Ovary (tissue), 9 donors: ENCODE results near the gene SPACA5. TPM values are rescaled to one million over a fixed set of nuclear protein-coding genes. Genes with fewer than 3 reads are reported as not detected.
"Not testable (repeated sequence)": the region's sequence is repeated elsewhere in the genome, so short reads cannot be mapped to it uniquely, and the experiment has no call there.

Experiments
- DNase-seq, 5 donors: peaks; one replicate each; pipeline ENCODE4 v3.0.0-alpha.2; 2019 to 2020
- H3K27ac ChIP-seq, 2 donors: fragments of 200-600 bp; one replicate each; pipeline versions ENCODE4 v1.5.1 to v1.8.0; 2019 to 2022
- H3K27me3 ChIP-seq: fragments of 200-600 bp; one replicate; pipeline ENCODE4 v1.8.0; 2022
- H3K36me3 ChIP-seq: fragments of 200-600 bp; sonication (generic); one replicate; pipeline ENCODE4 v1.5.1; 2019
- H3K4me1 ChIP-seq: one replicate; pipeline ENCODE4 v1.8.1; 2013; ENCODE audit warnings: mild to moderate bottlenecking, moderate library complexity; ENCODE audit not compliant: insufficient read depth
- H3K4me3 ChIP-seq: fragments of 200-600 bp; sonication (generic); one replicate; pipeline ENCODE4 v1.5.1; 2017
- H3K9me3 ChIP-seq, 2 donors: fragments of 200-600 bp in 1 of 2; sonication (generic) in 1 of 2; one replicate each; pipeline versions ENCODE4 v1.5.1 to v1.8.1; 2013 to 2019; ENCODE audit warnings: mild to moderate bottlenecking in 1 of 2, moderate library complexity in 1 of 2
- CTCF ChIP-seq, 3 donors: fragments of 450-650 bp in 2 of 3; fragments of 200-600 bp in 1 of 3; IDR thresholded peaks; one replicate each; pipeline versions ENCODE4 v1.5.1 to v1.8.0; 2016 to 2022; ENCODE audit warnings: antibody characterized with exemption in 3 of 3, mild to moderate bottlenecking in 1 of 3
- EP300 ChIP-seq: sonication (generic); formaldehyde crosslinking; IDR thresholded peaks from one replicate; pipeline ENCODE4 v1.6.1; 2017; ENCODE audit warnings: antibody characterized with exemption
- POLR2A ChIP-seq: fragments of 450-650 bp; IDR thresholded peaks from one replicate; pipeline ENCODE4 v1.6.1; 2017; ENCODE audit warnings: antibody characterized with exemption, mild to moderate bottlenecking, moderate library complexity
- WGBS, 3 donors: extraction: QIAGEN DNeasy Blood & Tissue Kit in 1 of 3; methylation state at CpG; one replicate each; pipeline versions ENCODE4 v1.1.5 to v1.1.7; 2013 to 2017; 5-methylcytosine and 5-hydroxymethylcytosine counted together
- intact Hi-C, 4 donors: fragments of 100-400 bp; cut with DNase I; formaldehyde crosslinking; loops; one replicate each; pipeline versions ENCODE4 v1.11.0 to v1.15.1; 2022 to 2023
- polyA plus RNA-seq, 2 donors: library from polyadenylated mRNA; stranded (reverse); fragments of 200-250 nt in 1 of 2; fragments of 350-450 nt in 1 of 2; fragmentation: Illumina TruSeq in 1 of 2; extraction: RNeasy Lipid Tissue Mini Kit (QIAGEN cat#74804) in 1 of 2; gene quantifications; one replicate each; pipeline ENCODE4 v1.2.3, GENCODE V29; 2013 to 2014
- total RNA-seq, 7 donors: library from RNA; depleted of rRNA in 2 of 7; stranded (reverse); fragments of >200 nt in 2 of 7; fragmentation: NEBNext Ultra II Directional in 3 of 7; extraction: Animal tissue kit (Norgen Biotek cat#: 25700) in 3 of 7; gene quantifications; one replicate each; pipeline versions ENCODE4 v1.1.0 to v1.2.4, GENCODE V29; 2016 to 2023
- donor health status: DM: no; HTN: no; CAD: no; lungs with moderate emphysema.
- donor health status: DM: no; HTN: no; CAD: no.
- donor health status: Bipolar disorder and iron deficiency.
- donor health status: DM: yes; HTN: yes; CAD: no.
- donor health status: DM: no; HTN: no; CAD: no.
- donor health status: DM: yes; HTN: yes; CAD: no.

The SPACA5 gene
- total and polyA plus RNA-seq, 9 donors, result 0.25 TPM; not detected in 8

GRCh38 chrX:48030237-48030636 is 23.4 kb downstream of the SPACA5 start:
- WGBS, 3 donors, result 75 to 84% (median 78%) methylated on average over 10 of the region's 10 CpGs
- no peaks in the 10 kb centered on the region for H3K4me1 ChIP-seq
- intact Hi-C loops, result no loop called here
- H3K36me3 ChIP-seq, result no peaks in the 10 kb centered on the region
- H3K27me3 ChIP-seq, result no peaks in the 10 kb centered on the region
- DNase-seq, result no peak
- no peak overlapping the region for H3K4me3 ChIP-seq
- no peak for TF ChIP-seq CTCF (IDR thresholded peaks at IDR 0.05)
- no peak for TF ChIP-seq EP300
- TF ChIP-seq POLR2A, result no peak
- H3K27ac ChIP-seq, result no peak overlapping the region
- no peaks in the 10 kb centered on the region for H3K9me3 ChIP-seq

- H3K9me3 ChIP-seq, H3K27ac ChIP-seq, H3K4me1 ChIP-seq, H3K36me3 ChIP-seq, H3K27me3 ChIP-seq, DNase-seq, intact Hi-C loops, H3K4me3 ChIP-seq: not testable (repeated sequence)
- WGBS, 3 donors, result 74 to 78% (median 76%) methylated on average over 10 of the region's 10 CpGs
These were observed 23.9 kb downstream of the SPACA5 start for GRCh38 chrX:48030641-48031173.

- 27 to 34% (median 27%) methylated on average over 4 of the region's 4 CpGs for WGBS, 3 donors
- no peak overlapping the region for H3K4me3 ChIP-seq
- no peaks in the 10 kb centered on the region for H3K4me1 ChIP-seq
- no peak overlapping the region for H3K27ac ChIP-seq
- intact Hi-C loops, result no loop called here
- no peaks in the 10 kb centered on the region for H3K27me3 ChIP-seq
- H3K9me3 ChIP-seq, result no peaks in the 10 kb centered on the region
- no peaks in the 10 kb centered on the region for H3K36me3 ChIP-seq
- TF ChIP-seq EP300 (no peak), POLR2A (no peak), CTCF (IDR thresholded peaks at IDR 0.05) (no peak)
- no peak for DNase-seq
These were observed 29.1 kb downstream of the SPACA5 start for GRCh38 chrX:48035891-48036290.

- intact Hi-C loops, result no loop called here
- Histone ChIP-seq H3K27ac (no peak overlapping the region), H3K9me3 (no peaks in the 10 kb centered on the region), H3K4me1 (peaks cover 4% of the 10 kb centered on the region), H3K4me3 (no peak overlapping the region), H3K36me3 (no peaks in the 10 kb centered on the region), H3K27me3 (no peaks in the 10 kb centered on the region)
- TF ChIP-seq POLR2A, result no peak
- no peak for TF ChIP-seq EP300
- TF ChIP-seq CTCF (IDR thresholded peaks at IDR 0.05), result no peak
- WGBS, 3 donors, result 38 to 53% (median 45%) methylated on average over 4 of the region's 4 CpGs
- DNase-seq, result no peak
These were observed 36.3 kb downstream of the SPACA5 start for GRCh38 chrX:48043056-48043455.

- WGBS, 3 donors, result 29 to 35% (median 34%) methylated on average over 8 of the region's 8 CpGs
- Histone ChIP-seq H3K27me3 (no peaks in the 10 kb centered on the region), H3K36me3 (no peaks in the 10 kb centered on the region), H3K9me3 (no peaks in the 10 kb centered on the region), H3K4me3 (no peak overlapping the region), H3K27ac (peak overlapping the region; percentile 36 to 46), H3K4me1 (peaks cover 6% of the 10 kb centered on the region)
- DNase-seq, result peak; percentile 72 to 84 (median 82)
- intact Hi-C loops, result no loop called here
- TF ChIP-seq EP300, result no peak
- TF ChIP-seq CTCF (IDR thresholded peaks at IDR 0.05), result no peak
- TF ChIP-seq POLR2A, result no peak
These were observed 38.9 kb downstream of the SPACA5 start for GRCh38 chrX:48045410-48046311.
